Activated naive CD8-positive, alpha-beta T cell treated with anti-CD3 and anti-CD28 coated beads, Interleukin-2, amount 50 U/mL, for 24 hours (primary cell): Measurements from ENCODE around the gene MFRP.
A peak's percentile ranks its signal among the peaks of the same experiment; 100 is the strongest.

Experiments used
- ATAC-seq: fragments of 150-1000 bp; cut with Tn5 transposase; one replicate; pipeline ENCODE4 v1.10.0; 2021
- DNase-seq: peaks from one replicate; pipeline ENCODE4 v3.0.0; 2021
- H3K27ac Mint-ChIP-seq: one replicate; pipeline ENCODE4 v1.8.0; 2021; ENCODE audit warnings: mild to moderate bottlenecking, mixed read lengths
- H3K27me3 Mint-ChIP-seq: one replicate; pipeline ENCODE4 v1.8.0; 2021; ENCODE audit warnings: mixed read lengths
- H3K36me3 Mint-ChIP-seq: one replicate; pipeline ENCODE4 v1.8.0; 2021; ENCODE audit warnings: low read depth, mixed read lengths
- H3K4me1 Mint-ChIP-seq: one replicate; pipeline ENCODE4 v1.8.0; 2021; ENCODE audit warnings: mixed read lengths
- H3K4me3 Mint-ChIP-seq: one replicate; pipeline ENCODE4 v1.8.0; 2021; ENCODE audit warnings: mild to moderate bottlenecking, moderate library complexity, mixed read lengths
- H3K9me3 Mint-ChIP-seq: one replicate; pipeline ENCODE4 v1.8.0; 2021; ENCODE audit warnings: mixed read lengths

MFRP gene

GRCh38 chr11:119352857-119353260 lies 6.4 kb upstream of the MFRP start:
- no peak overlapping the region for H3K4me3 Mint-ChIP-seq

DNA sequence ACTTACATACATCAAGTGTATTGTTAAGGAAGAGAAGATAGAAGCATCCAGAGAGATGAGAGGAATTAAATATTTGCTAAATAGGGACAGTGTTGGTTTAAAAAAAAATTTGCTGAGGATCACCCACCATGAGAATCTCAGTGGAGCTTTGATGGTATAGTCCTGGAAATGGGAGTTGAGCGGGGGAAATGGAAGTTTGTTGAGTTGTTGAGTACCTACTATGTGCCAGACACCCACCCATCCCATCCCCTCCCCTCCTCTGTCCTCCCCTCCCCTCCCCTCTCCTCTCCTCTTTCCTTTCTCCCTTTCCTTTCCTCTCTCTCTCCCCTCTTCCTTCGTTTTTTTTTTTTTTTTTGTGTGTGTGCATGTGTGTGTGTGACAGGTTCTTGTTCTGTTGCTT lies 4.7 kb upstream of the MFRP start:
- H3K36me3 Mint-ChIP-seq: no peaks in the 10 kb centered on the region
- H3K4me1 Mint-ChIP-seq: no peaks in the 10 kb centered on the region
- H3K27me3 Mint-ChIP-seq: peaks cover 34% of the 10 kb centered on the region
- DNase-seq: no peak
- no peak for ATAC-seq
- no peak overlapping the region for H3K27ac Mint-ChIP-seq
- no peak overlapping the region for H3K4me3 Mint-ChIP-seq
- no peaks in the 10 kb centered on the region for H3K9me3 Mint-ChIP-seq

More at GRCh38 chr11:119352857-119353260, 6.4 kb upstream of the MFRP start:
- Mint-ChIP-seq H3K9me3 (no peaks in the 10 kb centered on the region), H3K36me3 (no peaks in the 10 kb centered on the region), H3K4me1 (peaks cover 4% of the 10 kb centered on the region), H3K27ac (no peak overlapping the region), H3K27me3 (peaks cover 43% of the 10 kb centered on the region)
- no peak for DNase-seq
- ATAC-seq: no peak

GRCh38 chr11:119350302-119350701 lies 3.8 kb upstream of the MFRP start:
- no peaks in the 10 kb centered on the region for H3K9me3 Mint-ChIP-seq
- no peak overlapping the region for H3K4me3 Mint-ChIP-seq
- H3K27ac Mint-ChIP-seq: no peak overlapping the region
- DNase-seq: no peak
- no peaks in the 10 kb centered on the region for H3K36me3 Mint-ChIP-seq
- peaks cover 25% of the 10 kb centered on the region for H3K27me3 Mint-ChIP-seq
- no peak for ATAC-seq
- no peaks in the 10 kb centered on the region for H3K4me1 Mint-ChIP-seq

DNA sequence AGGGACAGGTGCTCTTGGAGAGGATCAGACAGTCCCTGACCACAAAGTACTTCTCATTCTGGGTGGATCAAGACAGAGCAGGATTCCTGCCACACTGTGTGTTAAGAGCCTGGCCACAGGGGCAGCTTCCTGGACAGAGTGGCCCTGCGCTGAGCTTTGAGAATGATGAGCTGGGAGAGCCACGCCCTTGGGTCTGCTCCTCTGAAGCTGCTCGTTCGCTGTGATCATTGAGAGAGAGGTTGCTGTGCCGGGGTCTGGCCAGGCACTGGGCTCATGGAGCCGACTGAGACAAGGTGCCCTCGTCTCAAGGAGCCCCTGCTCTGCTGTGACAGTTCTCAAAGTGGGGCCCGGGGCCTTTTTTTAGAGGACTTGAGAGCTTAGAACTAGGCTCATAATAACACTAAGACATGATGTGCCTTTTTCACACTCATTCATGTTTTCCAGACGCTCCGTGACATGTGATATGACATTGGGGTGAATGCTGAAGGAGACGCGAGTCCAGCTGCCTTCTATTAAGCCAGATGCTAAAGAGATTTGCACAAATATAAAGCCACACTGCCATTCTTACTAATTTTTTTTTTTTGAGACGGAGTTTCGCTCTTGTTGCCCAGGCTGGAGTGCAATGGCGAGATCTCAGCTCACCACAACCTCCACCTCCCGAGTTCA lies 1.6 kb upstream of the MFRP start:
- H3K4me1 Mint-ChIP-seq: no peaks in the 10 kb centered on the region
- no peak overlapping the region for H3K4me3 Mint-ChIP-seq
- H3K27ac Mint-ChIP-seq: no peak overlapping the region

DNA sequence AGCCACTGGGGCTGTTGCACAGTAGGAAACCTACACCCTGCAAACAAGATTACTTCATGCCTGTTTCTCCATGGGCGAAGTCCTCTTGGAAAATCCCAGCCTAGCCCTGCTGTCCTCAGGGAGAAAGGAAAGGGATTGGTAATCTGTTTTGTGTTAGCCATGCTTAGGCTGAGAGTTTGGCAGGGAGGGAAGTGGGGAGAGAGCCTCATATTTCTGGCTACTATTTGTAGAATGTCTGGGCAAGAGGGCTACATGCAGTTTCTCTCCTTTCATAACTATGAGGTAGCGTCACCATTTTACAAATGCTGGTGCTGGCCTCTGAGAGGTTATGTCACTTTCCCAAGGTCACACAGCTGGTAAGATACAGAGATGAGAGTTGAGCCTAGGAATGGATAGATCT lies 737 bp upstream of the MFRP start:
- H3K27me3 Mint-ChIP-seq: peaks cover 16% of the 10 kb centered on the region
- H3K36me3 Mint-ChIP-seq: no peaks in the 10 kb centered on the region
- DNase-seq (no peak), ATAC-seq (no peak)
- H3K4me3 Mint-ChIP-seq: no peak overlapping the region
- H3K9me3 Mint-ChIP-seq: no peaks in the 10 kb centered on the region
- H3K4me1 Mint-ChIP-seq: no peaks in the 10 kb centered on the region
- no peak overlapping the region for H3K27ac Mint-ChIP-seq

More for the DNA sequence above, 1.6 kb upstream of the MFRP start:
- ATAC-seq: no peak
- H3K9me3 Mint-ChIP-seq: no peaks in the 10 kb centered on the region
- H3K27me3 Mint-ChIP-seq: peaks cover 19% of the 10 kb centered on the region
- no peaks in the 10 kb centered on the region for H3K36me3 Mint-ChIP-seq
- DNase-seq: no peak

DNA sequence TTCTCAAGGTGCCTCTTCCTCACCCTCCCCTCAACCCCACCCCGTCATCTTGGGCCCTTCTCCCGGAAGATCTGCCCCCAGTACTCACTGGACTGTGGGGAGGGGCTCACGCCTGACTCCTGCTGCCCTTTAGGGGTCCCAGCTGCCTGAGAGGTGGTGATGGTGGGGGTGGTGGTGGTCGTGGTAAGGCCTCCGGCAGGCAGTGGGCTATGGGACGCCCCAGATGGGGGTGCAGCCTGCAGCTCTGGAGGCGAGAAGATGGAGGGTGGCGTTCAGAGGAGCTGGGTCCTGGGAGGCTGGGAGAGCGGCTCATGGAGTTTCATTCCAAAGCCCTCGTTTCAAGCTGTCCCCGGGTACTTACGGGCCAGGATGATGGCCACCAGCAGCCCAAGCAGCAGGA lies 820 bp downstream of the MFRP start:
- H3K27me3 Mint-ChIP-seq: peaks cover 17% of the 10 kb centered on the region
- H3K27ac Mint-ChIP-seq: no peak overlapping the region
- ATAC-seq (no peak), DNase-seq (no peak)
- no peaks in the 10 kb centered on the region for H3K36me3 Mint-ChIP-seq
- H3K9me3 Mint-ChIP-seq: no peaks in the 10 kb centered on the region
- no peak overlapping the region for H3K4me3 Mint-ChIP-seq
- peaks cover 4% of the 10 kb centered on the region for H3K4me1 Mint-ChIP-seq

- no peak for ATAC-seq
- no peaks in the 10 kb centered on the region for H3K36me3 Mint-ChIP-seq
- H3K4me1 Mint-ChIP-seq: peaks cover 4% of the 10 kb centered on the region
- DNase-seq: no peak
- peaks cover 18% of the 10 kb centered on the region for H3K27me3 Mint-ChIP-seq
- no peak overlapping the region for H3K4me3 Mint-ChIP-seq
- H3K27ac Mint-ChIP-seq: no peak overlapping the region
- H3K9me3 Mint-ChIP-seq: no peaks in the 10 kb centered on the region
These were observed 2.1 kb downstream of the MFRP start for GRCh38 chr11:119344291-119345010.

DNA sequence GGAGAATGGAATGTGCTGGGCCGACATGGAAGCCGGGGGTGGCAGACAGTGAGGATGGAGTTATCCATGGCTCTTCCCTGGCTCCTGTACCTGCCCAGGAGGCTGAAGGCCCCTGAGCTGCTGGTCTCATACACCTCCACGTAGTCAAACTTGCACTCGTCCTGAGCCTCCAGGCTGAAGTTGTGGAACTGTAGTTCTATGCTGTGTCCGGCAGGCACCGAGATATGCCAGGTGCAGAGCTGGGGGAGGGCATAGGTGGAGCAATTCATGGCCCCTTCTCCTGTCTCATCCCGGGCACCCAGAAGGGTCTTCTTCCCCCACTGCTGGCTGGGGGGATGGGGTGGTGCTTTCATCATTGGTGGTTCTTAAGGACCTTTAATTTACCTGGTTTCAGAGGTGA lies 2.8 kb downstream of the MFRP start:
- DNase-seq (no peak), ATAC-seq (no peak)
- no peak overlapping the region for H3K4me3 Mint-ChIP-seq
- H3K36me3 Mint-ChIP-seq: no peaks in the 10 kb centered on the region
- no peak overlapping the region for H3K27ac Mint-ChIP-seq
- H3K27me3 Mint-ChIP-seq: peaks cover 25% of the 10 kb centered on the region
- H3K4me1 Mint-ChIP-seq: peaks cover 8% of the 10 kb centered on the region
- no peaks in the 10 kb centered on the region for H3K9me3 Mint-ChIP-seq

GRCh38 chr11:119342362-119343130 lies 4.0 kb downstream of the MFRP start:
- peaks cover 31% of the 10 kb centered on the region for H3K27me3 Mint-ChIP-seq
- H3K9me3 Mint-ChIP-seq: no peaks in the 10 kb centered on the region
- H3K4me3 Mint-ChIP-seq: no peak overlapping the region
- no peak for ATAC-seq
- no peak overlapping the region for H3K27ac Mint-ChIP-seq
- H3K36me3 Mint-ChIP-seq: no peaks in the 10 kb centered on the region
- no peak for DNase-seq
- H3K4me1 Mint-ChIP-seq: peaks cover 15% of the 10 kb centered on the region

- Mint-ChIP-seq H3K4me3 (no peak overlapping the region), H3K9me3 (no peaks in the 10 kb centered on the region), H3K27ac (no peak overlapping the region), H3K36me3 (no peaks in the 10 kb centered on the region), H3K4me1 (peaks cover 16% of the 10 kb centered on the region), H3K27me3 (peaks cover 31% of the 10 kb centered on the region)
- DNase-seq: no peak
- no peak for ATAC-seq
These were observed 4.5 kb downstream of the MFRP start for GRCh38 chr11:119342023-119342300.

GRCh38 chr11:119341222-119342022 lies 5.1 kb downstream of the MFRP start:
- Mint-ChIP-seq H3K4me3 (no peak overlapping the region), H3K27ac (no peak overlapping the region), H3K9me3 (no peaks in the 10 kb centered on the region), H3K36me3 (no peaks in the 10 kb centered on the region), H3K4me1 (peaks cover 16% of the 10 kb centered on the region), H3K27me3 (peaks cover 31% of the 10 kb centered on the region)
- DNase-seq (no peak), ATAC-seq (no peak)

DNA sequence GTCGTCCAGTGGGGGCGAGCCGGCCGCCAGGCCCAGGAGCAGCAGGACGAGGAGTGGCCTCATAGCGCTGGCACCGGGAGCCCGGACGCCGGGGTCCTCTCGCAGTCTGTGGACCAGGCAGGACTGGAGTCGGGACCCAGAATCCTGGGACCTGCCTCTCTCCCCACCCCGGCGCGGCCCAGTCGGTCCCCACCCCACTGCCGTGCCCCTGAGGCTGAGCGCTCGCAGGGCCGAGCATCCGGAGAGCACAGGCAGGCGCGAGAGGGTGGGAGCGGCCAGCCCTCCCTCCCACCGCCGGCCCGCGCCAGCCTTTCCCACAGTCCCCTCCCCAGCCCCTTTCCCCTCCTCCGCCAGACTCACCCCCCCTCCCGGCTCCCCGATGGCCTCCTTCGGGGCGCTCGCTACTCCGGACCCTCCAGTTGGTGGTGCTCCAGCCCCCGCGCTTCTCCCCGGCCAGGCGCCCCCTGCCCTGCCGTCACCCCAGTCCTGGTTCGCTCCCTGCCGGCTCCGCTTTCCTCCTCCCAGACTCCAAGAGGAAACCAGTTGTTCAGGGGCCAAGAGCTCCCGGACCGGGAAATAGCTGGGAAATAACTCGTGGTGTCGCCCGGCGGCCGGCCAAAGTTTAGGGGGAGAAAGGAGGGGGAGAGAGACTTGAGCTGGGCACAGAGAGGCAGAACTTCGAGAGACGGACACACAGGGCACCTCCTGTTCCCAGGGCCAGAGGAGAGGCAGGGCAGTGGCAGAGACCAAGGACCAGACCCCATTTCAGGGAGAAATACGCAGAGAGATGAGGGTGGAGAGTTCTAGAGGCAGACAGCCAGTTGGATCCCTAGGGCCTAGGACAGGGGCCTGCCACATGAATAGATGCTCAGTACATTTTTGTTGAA lies 5.9 kb downstream of the MFRP start, which contains the start of gene C1QTNF5:
Gene C1QTNF5 (minus strand): TSS at position 549 of the 887 bp plus-strand sequence. CDS start 486 bp downstream, at position 63.
- Mint-ChIP-seq H3K4me3 (no peak within 1 kb of the TSS), H3K27ac (no peak within 1 kb of the TSS), H3K27me3 (peaks cover 31% of the 10 kb centered on the region), H3K9me3 (no peaks in the 10 kb centered on the region), H3K4me1 (peaks cover 20% of the 10 kb centered on the region), H3K36me3 (peaks cover 2% of the 10 kb centered on the region)
- DNase-seq (no peak), ATAC-seq (no peak)

DNA sequence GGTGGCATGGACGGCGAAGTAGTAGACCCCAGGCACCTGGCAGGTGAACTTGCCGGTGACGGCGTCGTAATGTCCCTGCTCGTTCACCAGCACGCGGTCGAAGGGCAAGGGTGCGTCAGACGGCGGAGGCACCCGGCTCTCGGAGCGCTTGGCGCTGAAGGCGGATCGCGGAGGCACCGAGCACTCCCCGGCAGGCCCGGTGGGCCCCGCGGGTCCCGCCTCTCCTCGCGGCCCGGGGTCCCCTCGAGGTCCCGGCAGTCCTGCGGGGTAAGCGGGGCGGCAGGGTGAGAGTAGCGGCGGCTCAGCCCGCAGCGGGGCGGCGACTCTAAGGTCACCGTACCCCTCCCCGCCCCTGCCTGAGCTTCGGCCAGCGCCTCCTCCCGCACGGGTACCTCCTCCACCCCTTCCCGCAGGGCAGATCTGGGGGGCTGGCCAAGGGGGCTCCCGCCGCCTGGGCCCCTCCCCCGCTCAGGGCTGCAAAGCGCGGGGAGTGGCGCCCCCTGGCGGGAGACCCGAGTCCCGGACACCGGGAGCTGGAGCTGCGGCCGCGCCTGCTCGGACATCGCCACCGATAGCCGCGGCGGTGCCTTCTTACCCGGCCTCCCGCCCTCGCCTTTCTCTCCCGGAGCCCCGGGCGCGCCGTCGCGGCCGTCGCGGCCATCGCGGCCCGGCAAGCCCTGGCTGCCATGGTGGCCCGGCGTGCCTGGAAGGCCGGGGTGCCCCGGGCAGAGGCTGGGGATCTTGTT lies 6.7 kb downstream of the MFRP start:
- peaks cover 24% of the 10 kb centered on the region for H3K4me1 Mint-ChIP-seq
- ATAC-seq (no peak), DNase-seq (peak; percentile 65)
- peaks cover 4% of the 10 kb centered on the region for H3K36me3 Mint-ChIP-seq
- H3K27ac Mint-ChIP-seq: no peak overlapping the region
- peaks cover 31% of the 10 kb centered on the region for H3K27me3 Mint-ChIP-seq
- H3K9me3 Mint-ChIP-seq: no peaks in the 10 kb centered on the region
- H3K4me3 Mint-ChIP-seq: no peak overlapping the region
